Endothelial cell of umbilical vein (primary cell): ENCODE data around the gene FABP7. TPM values are rescaled to one million over a fixed set of nuclear protein-coding genes. Genes with fewer than 3 reads are reported as not detected.
A peak's percentile ranks its signal among the peaks of the same experiment; 100 is the strongest.

Experiments used
- BruUV-seq: library from RNA; stranded (reverse); fragments of 400-500 nt; replicated peaks from 2 replicates; lab custom pipeline; 2021; lab: Mats Ljungman, UMichigan
- CTCF ChIA-PET: fragments of 300-600, 350-600 bp; sonication (Branson Sonifier 250); formaldehyde crosslinking; loops from one replicate; lab custom pipeline; 2021; ENCODE audit warnings: antibody characterized with exemption, inconsistent platforms; lab: Charles Lee
- POLR2A ChIA-PET: fragments of 300-600, 350-600 bp; sonication (Branson Sonifier 250); formaldehyde crosslinking; loops from one replicate; lab custom pipeline; 2021; ENCODE audit warnings: antibody characterized with exemption, inconsistent platforms; lab: Charles Lee
- DNase-seq: peaks from one replicate; pipeline ENCODE4 v3.0.0-alpha.2; 2011; ENCODE audit warnings: low read depth, low spot score
- FAIRE-seq: peaks from 2 replicates; lab custom pipeline; 2011; peaks lifted over from hg19 to GRCh38; lab: Jason Lieb, UNC
- H2AFZ ChIP-seq: 2 replicates; pipeline ENCODE4 v1.6.0; 2012; ENCODE audit warnings: low read depth, low read length, control low read depth, inconsistent platforms
- H3K27ac ChIP-seq: 2 replicates; pipeline ENCODE4 v1.5.1; 2011; ENCODE audit warnings: low read depth, mild to moderate bottlenecking, control low read depth, low read length, moderate library complexity; ENCODE audit not compliant: insufficient read depth
- H3K27me3 ChIP-seq, 2 experiments: 2 replicates each; pipeline versions ENCODE4 v1.6.0 to v1.6.1; 2011; ENCODE audit warnings: low read length in 2 of 2, mixed read lengths in 1 of 2; ENCODE audit not compliant: control insufficient read depth in 2 of 2, insufficient read depth in 2 of 2
- H3K36me3 ChIP-seq, 2 experiments: 2 replicates in 1 of 2; 3 replicates in 1 of 2; pipeline ENCODE4 v1.5.1; 2011; ENCODE audit warnings: low read length in 2 of 2, mild to moderate bottlenecking in 1 of 2, moderate library complexity in 1 of 2; ENCODE audit not compliant: control insufficient read depth in 2 of 2, insufficient read depth in 2 of 2; ENCODE audit errors: extremely low read depth in 1 of 2
- H3K4me1 ChIP-seq: 3 replicates; pipeline ENCODE4 v1.5.1; 2011; ENCODE audit warnings: mild to moderate bottlenecking, low read length; ENCODE audit not compliant: control insufficient read depth, insufficient read depth; ENCODE audit errors: extremely low read depth
- H3K4me2 ChIP-seq: 2 replicates; pipeline ENCODE4 v1.6.1; 2011; ENCODE audit warnings: low read length, control low read depth, mixed read lengths; ENCODE audit not compliant: insufficient read depth
- H3K4me3 ChIP-seq, 3 experiments: fragments of 200-600 bp in 1 of 3; sonication (generic), shearing (Covaris generic) in 1 of 3; replicated peaks in 1 of 3; 2 replicates each; pipeline ENCODE4 v1.5.1; 2011 to 2016; ENCODE audit warnings: control low read depth in 3 of 3, low read length in 3 of 3, mild to moderate bottlenecking in 2 of 3, inconsistent platforms in 1 of 3, low read depth in 1 of 3, moderate library complexity in 1 of 3; ENCODE audit not compliant: insufficient read depth in 1 of 3
- H3K79me2 ChIP-seq: 2 replicates; pipeline ENCODE4 v1.6.0; 2012; ENCODE audit warnings: low read length, inconsistent platforms; ENCODE audit not compliant: control insufficient read depth, insufficient read depth
- H3K9ac ChIP-seq: replicated peaks from 2 replicates; pipeline ENCODE3; 2011; ENCODE audit warnings: low read length, control low read depth; ENCODE audit not compliant: insufficient read depth; ENCODE audit errors: extremely low read depth
- H3K9me1 ChIP-seq: replicated peaks from 3 replicates; pipeline ENCODE4 v1.6.0; 2011; ENCODE audit warnings: mild to moderate bottlenecking, low read length; ENCODE audit not compliant: control insufficient read depth, insufficient read depth; ENCODE audit errors: extremely low read depth
- H3K9me3 ChIP-seq: replicated peaks from 2 replicates; pipeline ENCODE4 v1.5.1; 2012; ENCODE audit warnings: low read length, inconsistent platforms; ENCODE audit not compliant: control insufficient read depth, insufficient read depth
- H4K20me1 ChIP-seq: replicated peaks from 2 replicates; pipeline ENCODE3; 2011; ENCODE audit warnings: mild to moderate bottlenecking, low read length; ENCODE audit not compliant: control insufficient read depth, insufficient read depth; ENCODE audit errors: extremely low read depth
- EZH2 ChIP-seq: IDR thresholded peaks from 2 replicates; pipeline ENCODE4 v1.6.1; 2012; ENCODE audit warnings: borderline replicate concordance, low read depth, mild to moderate bottlenecking, moderate library complexity, low read length, inconsistent platforms; ENCODE audit not compliant: severe bottlenecking
- FOS ChIP-seq: IDR thresholded peaks from 2 replicates; pipeline ENCODE4 v1.6.1; 2011; ENCODE audit warnings: mild to moderate bottlenecking, low read length, moderate library complexity, borderline replicate concordance; ENCODE audit not compliant: insufficient read depth
- GATA2 ChIP-seq: IDR thresholded peaks from 2 replicates; pipeline ENCODE4 v1.7.0; 2011; ENCODE audit warnings: low read depth, mild to moderate bottlenecking, moderate library complexity, mixed read lengths, low read length; ENCODE audit not compliant: insufficient read length, insufficient read depth
- JUN ChIP-seq: IDR thresholded peaks from 2 replicates; pipeline ENCODE4 v1.6.1; 2011; ENCODE audit warnings: borderline replicate concordance, low read depth; ENCODE audit not compliant: insufficient read length, insufficient read depth
- MYC ChIP-seq: IDR thresholded peaks from one replicate; pipeline ENCODE4 v1.6.1; 2011; ENCODE audit warnings: mild to moderate bottlenecking, low read depth, low read length
- POLR2A ChIP-seq: IDR thresholded peaks from 2 replicates; pipeline ENCODE4 v1.6.1; 2012; ENCODE audit warnings: low read depth, mild to moderate bottlenecking, control low read depth, low read length
- POLR2AphosphoS5 ChIP-seq: IDR thresholded peaks from 2 replicates; pipeline ENCODE4 v1.6.1; 2012; ENCODE audit warnings: low read depth, mild to moderate bottlenecking, control low read depth, low read length, moderate library complexity; ENCODE audit not compliant: insufficient read depth
- dilution Hi-C: fragments of 300-500 bp; cut with MboI; formaldehyde crosslinking; loops from one replicate; pipeline ENCODE4 v1.15.0; 2019; ENCODE audit warnings: low sequenced_read_pairs; ENCODE audit not compliant: extremely low pct_ligation_motif_present
- intact Hi-C: fragments of 100-400 bp; cut with micrococcal nuclease; formaldehyde crosslinking; loops from one replicate; pipeline ENCODE4 v1.10.0; 2022
- polyA plus RNA-seq, 4 experiments: library from polyadenylated mRNA; depleted of rRNA in 3 of 4; stranded (reverse) in 3 of 4; unstranded in 1 of 4; fragments of >200 nt; gene quantifications; 2 replicates each; pipeline versions ENCODE4 v1.2.1 to v1.2.3, GENCODE V29; 2011 to 2012; ENCODE audit warnings: missing spikeins in 1 of 4
- total RNA-seq: library from RNA; stranded (reverse); gene quantifications from 2 replicates; pipeline ENCODE4 v1.2.3, GENCODE V29; 2021
- TF ChIP-seq, protein P1 (sequence below): IDR thresholded peaks from 2 replicates; pipeline ENCODE4 v1.6.1; 2011; ENCODE audit not compliant: insufficient read depth, insufficient read length
- TF ChIP-seq, protein P2 (sequence below), 2 donors: IDR thresholded peaks; 1 replicate in 1 of 2; 2 replicates in 1 of 2; pipeline ENCODE4 v1.5.1; 2011; ENCODE audit warnings: low read length in 2 of 2, mild to moderate bottlenecking in 2 of 2, moderate library complexity in 2 of 2, control low read depth in 1 of 2, inconsistent platforms in 1 of 2, low read depth in 1 of 2; ENCODE audit not compliant: insufficient read depth in 1 of 2; ENCODE audit errors: extremely low read depth in 1 of 2

FABP7 gene
- total and polyA plus RNA-seq, 2 donors (not counting 3 experiments of a cell fraction or from before 2014, with no cell fraction given) = not detected

DNA sequence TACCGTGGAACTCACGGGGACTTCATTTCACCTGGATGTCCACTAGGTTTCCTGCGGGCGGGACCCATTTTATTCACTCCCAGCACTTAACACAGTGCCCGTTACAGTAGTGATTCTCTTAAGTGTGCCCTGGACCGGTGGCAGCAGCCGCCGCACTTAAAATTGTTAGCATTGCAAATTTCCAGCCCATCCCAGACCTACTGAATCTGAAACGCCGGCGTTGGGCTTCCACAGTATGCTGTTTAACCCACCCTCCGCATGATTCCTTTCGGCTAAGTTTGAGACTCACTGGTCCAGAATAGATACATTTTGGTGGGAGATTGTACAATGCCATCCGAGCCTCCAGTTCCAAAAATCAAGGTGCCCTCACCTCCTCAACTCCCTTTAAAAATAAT lies 10.5 kb downstream of the FABP7 start:
- dilution Hi-C loops = no loop called here

More for the DNA sequence above, 10.5 kb downstream of the FABP7 start:
- peak overlapping the region; percentile 77 for H3K9ac ChIP-seq
- TF ChIP-seq, protein P1, sequence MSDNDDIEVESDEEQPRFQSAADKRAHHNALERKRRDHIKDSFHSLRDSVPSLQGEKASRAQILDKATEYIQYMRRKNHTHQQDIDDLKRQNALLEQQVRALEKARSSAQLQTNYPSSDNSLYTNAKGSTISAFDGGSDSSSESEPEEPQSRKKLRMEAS = no peak
- TF ChIP-seq JUN = no peak
- TF ChIP-seq POLR2A = no peak
- TF ChIP-seq MYC = no peak
- no peak for TF ChIP-seq POLR2AphosphoS5
- TF ChIP-seq, protein P2, sequence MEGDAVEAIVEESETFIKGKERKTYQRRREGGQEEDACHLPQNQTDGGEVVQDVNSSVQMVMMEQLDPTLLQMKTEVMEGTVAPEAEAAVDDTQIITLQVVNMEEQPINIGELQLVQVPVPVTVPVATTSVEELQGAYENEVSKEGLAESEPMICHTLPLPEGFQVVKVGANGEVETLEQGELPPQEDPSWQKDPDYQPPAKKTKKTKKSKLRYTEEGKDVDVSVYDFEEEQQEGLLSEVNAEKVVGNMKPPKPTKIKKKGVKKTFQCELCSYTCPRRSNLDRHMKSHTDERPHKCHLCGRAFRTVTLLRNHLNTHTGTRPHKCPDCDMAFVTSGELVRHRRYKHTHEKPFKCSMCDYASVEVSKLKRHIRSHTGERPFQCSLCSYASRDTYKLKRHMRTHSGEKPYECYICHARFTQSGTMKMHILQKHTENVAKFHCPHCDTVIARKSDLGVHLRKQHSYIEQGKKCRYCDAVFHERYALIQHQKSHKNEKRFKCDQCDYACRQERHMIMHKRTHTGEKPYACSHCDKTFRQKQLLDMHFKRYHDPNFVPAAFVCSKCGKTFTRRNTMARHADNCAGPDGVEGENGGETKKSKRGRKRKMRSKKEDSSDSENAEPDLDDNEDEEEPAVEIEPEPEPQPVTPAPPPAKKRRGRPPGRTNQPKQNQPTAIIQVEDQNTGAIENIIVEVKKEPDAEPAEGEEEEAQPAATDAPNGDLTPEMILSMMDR (IDR thresholded peaks at IDR 0.05; ENCODE audit: extremely low read depth in 1 of 2, insufficient read depth in 1 of 2, low read depth in 1 of 2, low read length in 2 of 2) = no peak
- TF ChIP-seq FOS = no peak
- TF ChIP-seq GATA2 = no peak
- TF ChIP-seq EZH2 = no peak
- ChIA-PET CTCF (interaction anchor here (1.1 to 2.2 kb wide), 7 partner anchors 9 to 68 kb away, joined by 3 to 16 read pairs (median 6); no protein-coding TSS in a partner anchor), POLR2A (no interaction called here)
- no peaks in the 10 kb centered on the region for H3K79me2 ChIP-seq
- BruUV-seq = TSS peak; percentile 22
- H3K9me1 ChIP-seq = no peaks in the 10 kb centered on the region
- H3K4me1 ChIP-seq = peaks cover 6% of the 10 kb centered on the region
- H3K4me3 ChIP-seq = peak overlapping the region; percentile 53 to 91 (median 58)
- intact Hi-C loops = no loop called here
- peaks cover 9 to 21% of the 10 kb centered on the region in 2 experiments for H3K27me3 ChIP-seq
- FAIRE-seq (no peak), DNase-seq (no peak)
- H3K9me3 ChIP-seq = no peaks in the 10 kb centered on the region
- H3K4me2 ChIP-seq = peak overlapping the region; percentile 86
- peak overlapping the region; percentile 98 for H2AFZ ChIP-seq
- H3K36me3 ChIP-seq = no peaks in the 10 kb centered on the region
- H4K20me1 ChIP-seq = no peaks in the 10 kb centered on the region
- H3K27ac ChIP-seq = peak overlapping the region; percentile 31
